HG02571 (cell line): Measurements from ENCODE around the gene KIAA1328.
"Not testable (repeated sequence)": the region's sequence is repeated elsewhere in the genome, so short reads cannot be mapped to it uniquely, and the experiment has no call there.

ENCODE experiments used
- ATAC-seq: cut with Tn5 transposase; IDR thresholded peaks from one replicate; pipeline ENCODE4 v1.9.1; 2021; ENCODE audit warnings: mild to moderate bottlenecking, moderate library complexity; ENCODE audit not compliant: unreplicated experiment

The KIAA1328 gene

DNA sequence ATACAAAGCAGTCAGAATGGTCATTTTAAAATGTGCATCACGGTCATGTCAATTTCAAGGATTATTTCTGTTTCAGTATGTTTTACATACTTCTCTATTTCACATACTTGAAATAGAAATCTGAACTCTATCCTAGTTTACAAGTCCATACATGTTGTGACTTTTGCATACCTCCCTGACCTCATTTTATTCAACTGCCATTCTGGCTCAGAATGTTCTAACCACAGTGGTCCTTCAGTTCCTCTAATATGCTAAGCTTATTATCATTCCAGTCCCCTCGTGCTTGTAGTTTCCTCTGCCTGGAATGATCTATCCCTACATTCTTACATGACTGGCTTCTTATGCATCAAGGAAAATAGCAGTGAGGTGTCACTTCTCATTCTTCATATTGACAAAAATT, 295.6 kb downstream of the KIAA1328 start:
- ATAC-seq = no peak

DNA sequence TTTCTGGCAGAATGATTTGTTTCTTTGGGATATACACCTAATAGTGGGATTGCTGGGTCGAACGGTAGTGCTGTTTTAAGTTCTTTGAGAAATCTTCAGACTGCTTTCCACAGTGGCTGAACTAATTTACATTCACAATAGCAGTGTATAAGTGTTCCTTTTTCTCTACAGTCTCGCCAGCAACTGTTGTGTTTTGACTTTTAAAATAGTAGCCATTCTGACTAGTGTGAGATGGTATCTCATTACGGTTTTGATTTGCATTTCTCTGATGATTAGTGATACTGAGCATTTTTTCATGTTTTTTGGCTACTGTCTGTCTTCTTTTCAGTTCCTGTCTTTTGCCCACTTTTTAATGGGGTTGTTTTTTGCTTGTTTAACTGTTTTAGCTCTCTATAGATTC, 306.2 kb downstream of the KIAA1328 start:
- ATAC-seq = no peak

DNA sequence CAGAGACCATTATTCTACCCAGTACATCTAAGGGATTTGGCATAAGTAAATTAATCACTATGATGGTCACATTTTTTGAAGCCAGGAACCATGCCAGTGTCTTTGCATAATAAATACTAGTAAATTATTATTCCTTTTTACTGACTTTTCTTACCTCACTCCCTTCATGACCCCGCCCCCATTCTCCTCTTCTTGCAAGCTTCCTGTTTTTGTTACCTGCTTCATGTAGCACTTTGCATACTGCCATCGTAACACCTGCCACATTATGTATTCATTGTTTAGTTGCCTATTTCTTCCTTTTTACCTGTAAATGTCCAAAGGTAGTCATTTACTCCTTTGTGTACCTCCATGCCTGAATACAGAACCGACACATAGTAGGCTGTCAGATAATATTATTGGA, 309.5 kb downstream of the KIAA1328 start:
- no peak for ATAC-seq

DNA sequence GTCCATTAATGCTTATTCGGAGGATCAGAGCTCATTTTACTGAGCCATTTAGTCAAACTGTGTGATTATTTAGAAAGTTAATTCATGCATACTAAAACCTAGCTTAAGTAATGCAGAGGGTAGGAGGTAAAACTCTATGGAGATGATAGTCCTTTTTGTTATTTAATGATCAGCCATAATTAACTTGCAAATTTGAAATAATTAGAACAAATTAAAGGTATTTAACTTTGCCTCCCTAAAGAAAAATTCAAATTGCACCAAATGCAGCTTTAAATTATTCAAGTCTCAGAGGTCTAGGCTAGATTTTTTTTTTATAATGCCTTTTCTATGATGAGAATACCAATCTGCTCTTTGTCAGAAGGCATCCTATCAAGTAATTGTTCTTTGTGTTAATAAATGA, 310.9 kb downstream of the KIAA1328 start:
- no peak for ATAC-seq

DNA sequence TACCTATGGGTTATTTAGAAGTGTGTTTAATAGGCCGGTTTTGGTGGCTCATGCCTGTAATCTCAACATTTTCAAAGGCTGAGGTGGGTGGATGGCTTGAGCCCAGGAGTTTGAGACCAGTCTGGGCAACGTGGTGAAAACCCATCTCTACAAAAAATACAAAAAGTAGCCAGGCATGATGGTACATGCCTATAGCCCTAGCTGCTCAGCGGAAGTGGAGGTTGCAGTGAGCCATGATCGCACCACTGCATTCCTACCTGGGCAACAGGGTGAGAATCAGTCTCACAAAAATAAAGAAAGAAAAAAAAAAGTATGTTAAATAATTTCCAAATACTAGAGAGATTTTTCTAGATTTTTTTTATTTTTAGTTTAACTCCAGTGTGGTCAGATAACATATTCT, 316.0 kb downstream of the KIAA1328 start:
- no peak for ATAC-seq

DNA sequence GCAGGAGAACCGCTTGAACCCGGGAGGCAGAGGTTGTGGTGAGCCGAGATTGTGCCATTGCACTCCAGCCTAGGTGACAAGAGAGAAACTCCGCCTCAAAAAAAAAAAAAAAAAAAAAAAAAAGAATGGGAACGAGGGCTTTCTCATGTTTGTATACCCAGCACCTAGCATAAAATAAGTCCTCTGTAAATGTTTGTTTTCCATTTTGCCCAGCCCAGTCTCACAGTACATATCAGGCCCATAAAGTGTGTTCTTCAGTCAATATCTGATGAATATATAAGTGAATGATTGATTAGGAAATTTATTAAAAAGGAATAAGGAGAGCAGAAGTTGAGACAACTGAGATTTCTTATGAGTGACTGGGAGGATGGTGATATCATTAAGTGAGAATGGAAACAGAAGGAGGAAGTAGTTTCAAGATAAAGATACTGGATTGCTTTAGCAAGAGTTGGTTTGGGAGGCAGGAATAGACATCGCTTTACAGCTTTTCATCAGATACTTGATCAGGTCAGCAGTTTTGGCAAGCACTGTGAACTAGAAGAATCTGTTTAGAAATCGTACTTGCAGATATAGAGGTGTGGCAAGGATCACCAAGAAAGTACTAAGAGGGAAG, 327.5 kb downstream of the KIAA1328 start:
- ATAC-seq = no peak

DNA sequence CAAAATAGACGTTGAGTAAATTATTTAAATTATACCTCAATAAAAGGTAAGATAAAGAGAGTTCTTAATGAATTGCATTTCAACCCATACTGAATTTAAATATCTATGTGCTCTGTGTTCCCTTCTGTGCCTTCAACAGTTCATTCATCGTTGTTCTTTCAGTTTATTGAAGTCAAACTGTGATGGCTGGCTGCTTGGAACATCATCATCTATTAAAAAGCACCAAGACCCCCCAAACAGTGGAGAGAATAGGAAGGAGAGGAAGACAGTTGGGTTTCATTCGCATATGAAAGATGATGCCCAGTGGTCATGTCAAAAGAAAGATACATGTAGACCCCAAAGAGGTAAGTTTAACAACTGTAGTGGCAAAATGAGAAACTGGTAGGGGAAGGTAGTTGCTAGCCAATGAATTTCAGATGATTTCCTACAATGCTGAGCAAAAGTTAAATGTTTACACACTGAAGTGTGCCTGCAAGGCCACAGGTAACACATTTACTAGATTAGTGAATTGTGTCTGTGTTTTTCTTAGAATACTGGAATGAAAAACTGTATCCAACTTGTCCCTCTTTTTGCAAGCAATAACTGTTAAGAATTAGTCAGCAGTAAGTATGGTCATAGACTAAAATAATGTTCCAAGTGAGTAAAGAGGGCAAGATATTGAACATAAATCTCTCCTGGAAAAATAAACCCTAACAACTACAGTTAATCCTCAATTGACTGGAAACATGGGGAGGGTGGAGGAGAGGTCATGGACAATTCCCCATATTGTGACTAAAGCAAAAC, 331.3 kb downstream of the KIAA1328 start:
- ATAC-seq = no peak

DNA sequence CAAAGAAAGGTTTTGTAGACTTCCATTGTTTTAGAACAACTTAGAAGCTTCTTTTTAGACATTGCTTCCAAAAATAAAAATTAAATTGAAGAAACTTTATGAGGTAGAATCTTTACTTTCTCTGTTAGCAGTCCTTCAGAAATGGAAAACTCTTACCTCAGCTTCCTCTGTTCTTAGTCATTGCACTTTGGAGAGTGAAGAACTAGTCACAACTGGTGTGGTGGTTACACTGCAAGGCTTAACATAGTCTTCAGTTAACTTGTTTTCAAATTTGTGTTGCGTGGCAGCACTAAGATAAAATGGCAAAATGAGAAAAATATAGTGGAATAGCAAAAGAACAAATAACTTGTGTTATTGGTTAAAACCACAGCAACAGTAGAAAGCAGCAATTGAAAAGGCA, 332.6 kb downstream of the KIAA1328 start:
- no peak for ATAC-seq

DNA sequence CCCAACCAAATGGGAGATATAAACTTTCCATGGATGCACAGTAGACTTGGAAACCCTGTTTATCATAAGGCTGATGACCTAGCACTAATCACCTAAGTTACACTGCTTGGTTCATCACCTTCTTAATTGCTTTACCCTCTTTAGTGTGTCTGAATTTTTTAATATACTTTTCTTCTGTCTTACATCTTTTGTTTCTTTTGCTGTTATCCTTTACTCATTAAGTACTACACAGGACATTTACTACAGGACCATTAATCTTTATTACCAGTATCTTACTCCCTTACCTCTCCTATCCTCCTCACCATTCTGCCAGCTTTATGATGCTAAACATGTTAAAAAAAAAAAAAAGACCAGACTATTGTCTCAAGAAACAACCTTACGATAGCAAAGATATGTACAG, 333.6 kb downstream of the KIAA1328 start:
- ATAC-seq = no peak

DNA sequence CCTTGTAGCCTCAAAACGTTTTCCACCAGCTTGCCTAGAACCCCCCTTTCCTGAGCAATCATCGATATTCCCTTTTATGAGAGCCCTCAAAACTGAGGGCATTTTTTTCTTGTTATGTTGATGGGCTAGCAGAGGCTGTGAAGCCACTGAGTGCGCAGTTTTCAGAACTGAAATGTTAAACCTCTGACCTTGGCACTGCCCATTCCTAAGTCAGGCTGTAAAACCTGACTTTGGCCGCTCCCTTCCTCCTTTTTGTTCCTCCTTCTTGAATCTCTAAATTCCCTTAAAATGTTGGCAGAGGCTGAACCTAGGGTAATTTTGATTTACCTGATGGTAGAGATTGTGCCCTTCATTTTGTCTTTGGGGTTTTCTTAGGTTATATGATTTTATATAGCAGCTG, 334.2 kb downstream of the KIAA1328 start:
- ATAC-seq = no peak

DNA sequence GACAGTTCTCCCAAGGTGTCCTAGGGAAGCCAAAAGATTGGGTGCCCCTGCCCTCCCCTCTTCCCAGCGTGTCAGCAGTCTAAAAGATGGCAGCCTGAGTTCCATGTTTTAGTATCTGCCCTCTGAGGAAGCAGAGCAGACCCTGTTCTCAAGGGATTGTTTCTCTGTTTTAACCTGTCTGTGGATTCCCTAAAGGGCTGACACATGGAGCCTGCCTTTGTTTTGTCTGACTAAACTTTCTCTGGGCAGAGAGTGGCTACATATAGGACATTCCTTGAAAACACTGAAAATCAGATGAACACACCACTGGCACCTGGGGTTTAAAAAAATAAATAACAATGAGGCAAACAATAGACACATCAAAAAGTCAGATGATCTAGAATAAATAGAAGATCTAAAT, 337.6 kb downstream of the KIAA1328 start:
- no peak for ATAC-seq

DNA sequence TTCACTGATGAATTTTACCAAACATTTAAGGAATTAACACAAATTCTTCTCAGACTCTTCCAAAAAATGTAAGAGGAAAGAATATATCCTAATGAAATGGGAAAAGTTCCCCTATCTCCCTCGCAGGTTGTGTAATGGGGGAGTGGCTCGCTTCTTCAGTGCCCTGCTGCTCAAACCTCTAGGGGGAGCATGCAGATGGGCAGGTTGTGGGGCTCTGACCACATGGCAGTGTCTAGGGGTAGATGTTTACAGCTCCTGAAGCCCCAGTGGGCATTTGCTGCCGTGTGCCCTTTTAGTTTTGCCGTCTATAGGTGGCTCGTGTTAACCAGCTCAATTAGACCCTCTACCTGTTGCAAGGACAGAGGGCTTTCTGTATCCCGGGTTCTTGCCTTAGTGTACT, 338.0 kb downstream of the KIAA1328 start:
- not testable (repeated sequence) for ATAC-seq

DNA sequence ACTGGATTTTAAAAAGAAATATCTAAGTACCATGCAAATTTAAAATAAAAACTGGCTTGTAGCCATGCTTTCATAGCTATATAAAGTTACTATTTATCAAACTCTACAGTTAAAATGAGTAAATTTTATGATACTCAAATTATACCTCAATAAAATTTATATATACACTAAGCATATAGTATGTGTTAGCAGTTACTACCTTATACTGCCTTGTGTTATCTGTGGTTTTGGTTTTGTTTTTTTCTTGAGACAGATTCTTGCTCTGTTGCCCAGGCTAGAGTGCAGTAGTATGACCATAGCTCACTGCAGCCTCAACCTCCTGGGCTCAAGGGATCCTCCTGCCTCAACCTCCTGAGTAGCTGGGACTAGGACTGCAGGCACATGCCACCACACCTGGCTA, 342.1 kb downstream of the KIAA1328 start:
- ATAC-seq = no peak

DNA sequence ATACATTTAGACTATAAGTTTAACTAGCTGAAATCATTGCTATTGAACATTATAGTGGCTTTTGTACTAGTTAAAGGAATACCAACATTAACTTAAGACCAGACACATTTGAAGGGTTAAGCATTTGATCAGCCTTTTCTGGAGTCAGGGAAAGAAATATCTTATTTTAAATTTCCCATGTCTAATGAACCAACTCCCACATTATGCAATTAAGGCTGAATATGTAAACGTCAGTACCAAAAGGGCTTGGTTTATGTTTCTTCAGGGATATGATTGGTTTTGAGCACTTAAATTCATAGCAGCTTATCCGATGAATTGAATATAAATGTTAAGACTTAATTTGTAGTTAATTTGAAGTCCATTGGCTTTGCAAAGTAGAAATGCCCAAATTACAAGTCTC, 344.5 kb downstream of the KIAA1328 start:
- no peak for ATAC-seq

DNA sequence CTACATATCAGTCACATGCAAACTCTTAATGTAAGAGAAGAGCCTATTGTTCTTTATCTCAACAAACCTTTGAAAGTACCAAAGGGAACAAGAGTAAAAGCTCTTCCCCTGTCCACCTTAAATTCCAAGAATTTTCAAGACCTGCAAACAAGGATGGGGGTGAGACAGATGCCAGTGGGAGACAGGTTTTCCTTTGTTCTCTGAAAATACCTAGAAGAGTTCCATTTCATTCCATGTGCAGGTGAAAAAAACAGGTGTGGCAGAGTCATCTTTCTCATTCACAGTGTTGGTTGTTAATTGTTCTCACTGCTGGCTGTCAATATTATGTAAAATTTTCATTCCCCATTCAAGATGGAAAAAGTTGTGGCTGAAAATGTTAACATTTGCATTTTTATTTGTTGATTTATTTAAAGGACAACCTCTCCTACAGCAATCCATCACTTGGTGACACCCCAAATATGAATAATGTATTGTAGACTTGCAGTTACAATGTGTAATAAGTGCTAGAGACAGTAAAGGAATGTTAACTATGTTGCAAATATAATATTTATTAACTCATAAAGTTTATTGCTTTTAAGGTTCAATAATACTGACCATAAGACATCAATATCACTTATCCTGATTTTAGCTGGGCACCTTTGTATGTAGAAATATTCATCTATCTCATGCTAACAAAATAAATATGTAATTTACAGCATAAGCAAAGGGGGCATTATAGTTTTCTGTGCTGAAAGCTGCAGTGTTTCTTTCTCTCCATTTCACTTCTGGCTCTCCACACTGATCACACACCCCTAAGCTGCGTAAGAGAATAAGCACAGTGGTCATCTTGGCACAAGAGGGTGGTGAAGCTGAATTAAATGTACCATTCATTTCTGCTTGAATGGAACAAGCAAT, 347.0 kb downstream of the KIAA1328 start:
- no peak for ATAC-seq

DNA sequence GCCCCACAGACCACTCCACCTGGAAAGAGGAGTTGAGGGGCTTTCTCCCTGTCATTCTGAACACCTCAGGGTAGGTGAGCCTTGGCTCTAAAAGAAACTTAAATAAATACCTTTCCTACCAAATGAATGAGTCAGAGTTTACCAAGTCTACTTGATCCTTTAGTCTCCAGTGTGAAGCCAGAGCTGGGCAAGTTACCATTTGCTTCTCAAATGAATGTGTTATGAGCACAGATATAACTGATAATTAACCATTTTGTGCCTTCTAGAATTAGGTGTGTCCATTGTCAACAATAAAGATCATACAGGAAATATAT, 347.7 kb downstream of the KIAA1328 start:
- ATAC-seq = no peak

DNA sequence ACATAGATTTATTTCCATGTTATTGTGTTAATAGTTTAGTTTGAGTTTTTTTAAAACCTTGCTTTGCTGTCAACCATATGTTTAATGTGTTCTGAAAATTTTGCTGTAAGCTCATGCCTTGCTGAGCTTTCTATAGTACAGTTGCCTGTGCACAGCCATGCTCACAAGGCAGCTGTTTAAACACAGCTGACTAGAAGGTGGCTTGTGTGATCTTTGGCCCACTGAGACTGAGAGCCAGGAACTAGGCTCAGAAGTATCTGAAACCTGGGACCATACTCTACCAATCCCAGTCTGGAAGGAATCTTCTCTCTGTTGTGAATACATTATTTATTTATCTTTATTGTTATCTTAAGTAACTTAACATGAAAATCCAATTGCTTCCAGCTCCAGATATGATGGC, 350.5 kb downstream of the KIAA1328 start:
- ATAC-seq = no peak

DNA sequence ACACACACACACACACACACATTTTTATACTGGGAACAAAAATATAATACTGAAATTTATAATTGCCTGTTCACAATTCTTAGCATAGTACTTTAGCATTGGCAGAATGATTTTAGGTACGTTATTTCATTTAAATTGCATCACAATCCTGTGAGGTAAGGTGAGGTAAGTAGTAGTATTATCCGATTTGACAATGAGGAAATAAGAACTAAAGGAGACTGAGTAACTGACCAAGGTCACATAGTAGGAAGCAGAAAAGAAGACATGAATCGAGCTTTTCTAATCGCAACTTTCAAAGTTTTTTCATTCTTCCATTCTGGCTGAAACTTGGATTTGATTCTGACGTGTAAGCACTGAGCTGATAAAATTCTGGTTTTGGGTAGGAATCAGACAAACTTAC, 351.2 kb downstream of the KIAA1328 start:
- no peak for ATAC-seq

DNA sequence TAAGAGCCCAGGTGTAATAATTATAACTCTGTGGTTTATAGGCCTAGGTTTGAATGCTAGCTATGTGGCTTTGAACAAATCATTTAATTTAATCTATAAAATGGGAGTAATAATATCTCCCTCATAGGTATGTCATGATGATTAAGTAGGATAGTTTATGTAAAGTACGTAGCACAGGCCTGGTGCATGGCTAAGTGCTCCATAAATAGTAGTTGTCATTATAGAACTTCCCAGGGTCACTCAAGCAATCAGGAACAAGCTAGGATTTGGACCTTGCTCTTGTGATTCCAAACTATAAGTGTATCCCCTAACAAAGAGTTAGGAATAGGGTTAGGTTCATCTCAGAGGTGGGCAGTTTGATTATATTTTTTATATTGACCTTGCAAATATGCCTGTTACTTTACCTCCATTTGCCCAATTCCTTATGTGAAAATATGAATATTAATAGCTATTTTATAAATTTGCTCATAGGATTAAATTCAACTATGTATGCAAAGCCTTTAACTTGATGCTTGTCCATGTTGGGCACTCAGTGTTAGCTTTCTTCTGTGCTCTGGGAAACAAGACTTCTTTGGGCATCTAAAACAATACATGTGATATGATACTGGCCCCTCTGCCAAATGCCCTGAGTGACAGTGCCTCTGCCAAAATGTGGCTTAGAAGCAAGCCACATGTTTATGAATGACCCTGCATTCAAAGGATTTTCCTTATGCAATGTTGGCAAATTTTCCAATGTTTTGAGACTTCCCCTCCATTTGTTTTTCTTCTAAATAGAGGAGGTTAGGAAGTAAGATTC, 353.6 kb downstream of the KIAA1328 start:
- no peak for ATAC-seq

DNA sequence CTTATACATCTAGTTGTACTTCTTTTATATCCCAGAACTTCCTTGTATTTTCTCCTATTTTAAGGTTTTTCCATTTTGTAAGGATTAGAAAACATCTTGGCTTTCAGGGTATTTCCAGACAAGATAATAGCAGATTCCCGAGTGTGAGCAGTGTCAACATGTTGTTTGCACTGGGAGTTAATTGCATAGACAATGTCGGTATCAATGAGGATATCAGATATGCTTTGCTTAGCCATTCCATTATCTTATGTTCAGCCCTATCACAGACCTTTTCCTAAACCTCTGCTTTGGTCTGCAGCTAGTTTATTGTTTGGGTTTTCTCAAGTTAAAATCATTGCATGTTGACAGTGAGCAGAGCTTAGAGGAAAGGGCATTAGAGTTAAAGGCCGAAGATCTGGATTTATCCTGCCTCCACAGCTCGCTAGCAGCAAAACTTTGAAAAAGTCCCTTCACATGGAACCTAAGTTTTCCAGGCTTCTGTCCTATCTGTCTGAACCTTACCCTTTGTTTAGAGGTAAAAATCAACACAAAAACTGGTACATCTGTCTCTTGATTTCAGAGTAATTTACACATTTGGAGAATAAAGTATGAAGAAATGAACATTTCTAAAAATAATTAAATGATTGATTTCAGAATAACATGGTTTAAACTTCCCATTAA, 355.4 kb downstream of the KIAA1328 start:
- ATAC-seq = no peak
